ENCODE measurements around the gene SSRP1.
"Not testable (repeated sequence)": the region's sequence is repeated elsewhere in the genome, so short reads cannot be mapped to it uniquely, and the experiment has no call there.

SSRP1 gene

DNA sequence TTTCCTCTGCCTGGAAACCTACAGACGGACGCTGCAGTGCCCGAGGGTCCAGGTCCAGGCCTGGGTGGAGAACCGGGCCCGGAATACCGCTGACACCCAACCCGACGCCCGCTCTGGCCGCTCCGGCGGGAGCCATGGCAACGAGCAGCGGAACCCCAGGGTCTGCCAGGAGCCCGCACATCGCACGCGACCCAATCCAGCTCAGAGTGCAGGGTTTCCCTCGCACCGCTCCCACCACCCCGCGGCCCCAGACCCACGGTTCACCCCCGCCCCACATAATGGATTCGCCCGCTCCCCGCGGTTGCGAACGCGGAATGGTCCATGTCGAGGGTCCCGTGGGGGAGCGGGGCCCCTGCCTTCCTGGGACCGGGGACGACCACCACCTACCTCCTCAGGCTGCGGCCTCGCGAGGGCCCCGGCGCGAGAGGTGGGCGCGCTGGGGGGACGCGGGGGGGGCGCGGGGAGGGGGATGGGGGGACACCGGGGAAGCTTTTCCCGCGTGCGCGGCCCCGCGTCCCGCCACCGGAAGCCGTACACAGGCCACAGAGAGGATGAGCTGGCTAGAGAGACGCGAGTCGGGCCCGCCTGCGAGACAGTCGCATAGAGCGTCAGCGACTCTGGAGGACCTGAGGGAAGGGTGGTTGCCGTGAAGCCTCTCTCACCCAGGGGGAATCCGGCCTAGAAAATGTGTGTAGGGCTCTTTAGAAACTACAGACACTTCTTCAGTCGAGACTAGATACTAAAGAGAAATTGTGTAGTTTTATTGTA is at the start of gene SSRP1:
TSS of gene SSRP1 (minus strand) at position 550 of the 768 bp plus-strand sequence. CDS start 771 bp downstream, outside the sequence.
- DNase-seq (ENCODE audit: low spot score), result peak; percentile 93

DNA sequence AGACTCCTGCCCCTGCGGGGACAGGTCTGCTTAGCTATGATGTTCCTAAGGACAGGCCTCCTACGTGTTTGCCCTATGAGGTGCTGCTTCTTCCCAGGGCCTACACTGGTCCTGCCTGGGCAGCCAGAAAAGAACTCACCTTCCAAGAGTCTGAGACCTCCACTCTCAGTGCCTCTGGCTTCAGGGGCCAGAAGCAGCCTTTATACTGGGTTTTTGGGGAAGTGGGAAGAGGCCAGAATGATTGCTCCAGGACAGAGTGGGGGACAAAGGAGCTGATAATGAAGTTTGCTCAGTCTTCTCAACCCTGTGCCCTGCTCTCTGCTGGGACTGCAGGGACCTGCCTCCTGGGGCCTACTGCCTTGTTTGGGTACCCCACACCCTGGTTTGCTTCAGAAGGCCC is 45.3 kb upstream of the SSRP1 start, which contains the start of gene PRG3:
TSS of gene PRG3 (minus strand) at position 176 of the 400 bp plus-strand sequence. CDS start 442 bp downstream, outside the sequence.
- no peak for DNase-seq (ENCODE audit: low spot score)

GRCh38 chr11:57379732-57380131 is 44.0 kb upstream of the SSRP1 start:
- DNase-seq (ENCODE audit: low spot score), result peak; percentile 31

DNA sequence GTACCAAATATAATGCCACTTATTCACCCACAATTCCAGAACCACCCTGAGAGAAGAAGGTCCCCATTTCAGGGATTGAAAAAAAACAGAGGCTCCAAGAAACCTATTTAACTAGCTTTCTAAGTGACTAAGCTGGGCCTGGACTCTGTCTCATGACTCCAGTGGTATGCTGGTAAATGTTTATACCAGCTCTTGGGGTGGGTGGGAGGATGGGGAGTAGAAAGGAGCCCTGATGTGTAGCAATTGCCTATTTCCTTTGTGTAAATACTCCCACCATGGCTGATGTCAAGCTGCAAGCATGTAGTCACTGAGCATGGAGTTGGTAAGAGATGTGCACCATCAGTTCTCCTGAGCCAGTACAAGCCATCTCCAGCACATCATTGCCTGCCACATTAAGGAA is 42.5 kb upstream of the SSRP1 start:
- peak; percentile 32 for DNase-seq (ENCODE audit: low spot score)

DNA sequence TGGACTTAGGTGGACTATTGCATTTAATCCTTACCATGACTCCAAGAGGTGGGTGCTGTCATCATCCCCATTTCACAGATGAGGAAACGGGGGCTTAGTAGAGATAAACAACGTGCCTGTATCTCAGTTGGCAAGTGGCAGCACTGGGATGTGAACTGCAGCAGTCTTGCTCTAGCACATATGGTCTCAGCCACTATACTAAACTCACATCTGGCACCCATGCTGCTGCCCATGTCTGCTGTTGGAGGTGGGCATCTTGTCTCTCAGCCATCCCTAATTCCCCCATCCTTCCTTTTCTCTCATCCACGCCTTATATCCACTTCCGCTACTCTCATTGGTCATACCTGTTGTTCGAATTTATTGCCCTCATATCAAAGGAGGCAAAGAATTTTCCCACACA is 41.4 kb upstream of the SSRP1 start:
- no peak for DNase-seq (ENCODE audit: low spot score)

DNA sequence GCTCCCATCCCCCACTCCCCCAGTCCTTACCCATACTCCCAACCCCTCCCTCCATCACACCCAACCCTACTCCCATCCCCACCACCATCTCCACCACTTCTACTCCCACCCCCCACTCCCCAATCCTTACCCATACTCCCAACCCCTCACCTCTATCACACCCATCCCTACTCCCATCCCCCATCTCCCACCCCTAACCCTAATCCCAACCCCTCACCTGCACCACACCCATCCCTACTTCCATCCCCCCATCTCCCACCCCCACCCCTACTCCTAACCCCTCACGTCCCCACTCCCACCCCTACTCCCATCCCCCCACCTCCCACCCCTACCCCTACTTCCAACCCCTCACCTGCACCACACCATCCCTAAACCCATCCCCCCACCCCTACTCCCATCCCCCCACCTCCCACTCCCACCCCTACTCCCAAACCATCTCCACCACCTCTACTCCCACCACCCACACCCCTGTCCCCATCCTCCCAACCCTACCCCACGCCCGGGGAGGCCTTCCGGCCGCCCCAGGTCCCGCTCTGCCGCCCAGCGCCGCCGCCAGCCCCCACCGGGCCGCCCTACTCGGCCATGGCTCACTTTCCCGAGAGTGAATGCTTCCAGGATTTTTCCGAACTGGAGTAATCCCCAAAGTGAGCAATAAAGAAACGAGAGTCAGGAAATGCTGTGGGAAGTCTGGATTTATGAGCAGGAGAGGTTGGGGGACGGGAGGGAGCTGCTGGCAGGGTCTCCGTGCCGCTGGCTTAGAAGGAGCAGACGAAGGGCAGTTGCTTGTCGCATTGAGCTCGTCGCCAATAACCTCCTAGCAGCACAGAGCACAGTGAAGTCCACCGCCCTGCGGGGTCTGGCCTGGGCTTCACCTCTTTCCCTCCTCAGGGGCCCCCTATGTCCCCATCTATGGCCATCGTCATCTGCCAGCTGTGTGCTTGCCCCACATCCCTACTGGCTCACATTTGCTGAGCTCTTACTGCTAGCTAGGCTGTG is 40.7 kb upstream of the SSRP1 start:
- DNase-seq (ENCODE audit: low spot score), result no peak

DNA sequence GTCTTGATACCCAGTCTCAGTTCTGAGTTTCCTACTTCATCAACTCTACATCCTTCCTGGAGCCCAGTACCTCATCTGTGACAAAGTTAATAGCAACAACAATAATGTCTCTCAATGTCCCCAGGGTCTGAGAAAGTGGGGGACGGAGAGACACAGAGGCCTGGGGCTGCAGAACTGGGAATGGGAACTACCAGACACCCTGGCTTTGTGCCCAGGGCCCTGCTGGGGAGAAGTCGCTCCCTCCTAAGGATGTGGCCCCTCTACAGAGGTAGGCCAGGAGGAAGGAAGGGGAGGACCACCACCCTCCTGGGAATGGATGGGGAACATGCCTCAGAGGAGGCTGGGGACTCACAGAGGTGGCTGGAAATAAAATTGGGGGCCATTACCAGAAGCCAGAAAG is 39.8 kb upstream of the SSRP1 start:
- DNase-seq (ENCODE audit: low spot score), result no peak

DNA sequence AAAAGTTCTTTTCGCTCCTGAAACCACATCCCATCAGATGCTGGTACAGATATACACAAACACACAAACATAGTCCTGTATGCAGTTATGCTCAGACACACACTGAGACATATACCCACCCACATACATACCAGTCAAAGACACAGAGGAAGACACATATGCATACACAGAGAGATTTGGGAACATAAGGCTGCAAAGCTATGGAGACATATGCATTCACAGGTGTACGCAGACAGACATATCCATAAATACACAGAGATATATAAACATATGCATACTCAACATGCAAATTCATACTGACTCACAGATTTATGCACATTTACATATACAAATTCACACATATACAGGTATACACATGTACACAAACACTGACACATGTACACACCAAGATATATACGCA is 39.3 kb upstream of the SSRP1 start:
- no peak for DNase-seq (ENCODE audit: low spot score)

DNA sequence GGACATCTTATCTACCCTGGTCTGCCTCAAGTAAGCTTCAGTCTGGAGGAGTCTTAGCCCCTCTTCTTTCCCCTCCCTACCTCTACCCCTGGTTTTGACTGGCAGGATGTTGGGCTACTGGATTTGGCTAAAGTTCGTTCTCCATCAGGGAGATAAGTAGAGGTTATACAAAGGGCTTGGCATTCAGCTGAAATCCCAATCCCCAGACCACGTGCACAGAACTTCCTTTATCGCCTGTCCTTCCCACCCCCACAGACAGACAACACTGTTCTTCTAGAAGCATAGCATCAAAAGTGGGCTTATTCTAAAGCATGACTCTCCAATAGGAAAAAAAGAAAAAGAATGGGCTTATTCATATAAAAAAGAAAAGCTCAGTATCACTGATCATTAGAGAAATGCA is 37.5 kb upstream of the SSRP1 start:
- no peak for DNase-seq (ENCODE audit: low spot score)

GRCh38 chr11:57370941-57371340 is 35.2 kb upstream of the SSRP1 start:
- DNase-seq (ENCODE audit: low spot score), result no peak

- no peak for DNase-seq (ENCODE audit: low spot score)
Observed at GRCh38 chr11:57370251-57370650, 34.6 kb upstream of the SSRP1 start.

- no peak for DNase-seq (ENCODE audit: low spot score)
Observed at GRCh38 chr11:57368845-57369232, 33.1 kb upstream of the SSRP1 start.

DNA sequence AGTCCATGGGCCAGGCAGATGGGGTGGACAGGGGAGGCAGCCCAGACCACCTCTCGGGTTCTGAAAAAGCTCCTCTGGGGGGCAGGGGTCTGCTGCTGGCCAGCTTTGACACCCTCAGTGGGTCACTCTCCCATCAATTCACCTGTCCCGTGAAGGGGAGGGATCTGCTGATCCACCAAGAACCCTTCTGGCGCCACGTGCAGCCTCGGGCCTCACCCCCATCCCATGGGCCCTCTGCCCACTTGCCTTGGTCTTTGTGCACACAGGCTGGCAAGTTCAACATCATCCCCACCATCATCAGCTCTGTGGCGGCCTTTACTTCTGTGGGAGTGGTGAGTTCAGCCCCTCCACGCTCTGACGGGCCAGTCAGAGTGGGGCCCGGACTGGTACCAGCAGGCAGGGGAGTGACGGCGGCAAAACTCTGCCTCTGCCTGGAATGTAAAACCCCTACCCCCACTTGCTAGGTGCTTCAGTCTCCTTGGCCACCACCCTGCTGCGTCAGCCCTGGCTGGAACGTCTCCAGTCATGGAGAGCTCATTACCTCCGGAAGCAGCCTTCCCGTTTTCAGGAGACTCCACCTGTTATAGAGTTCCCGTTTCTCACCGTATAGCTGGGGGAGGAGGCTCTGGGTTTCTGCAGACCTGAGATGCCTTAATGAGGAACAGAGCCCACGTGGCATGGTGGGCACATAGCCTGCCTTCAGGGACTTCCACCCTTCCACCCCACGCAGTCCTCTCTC is 32.6 kb upstream of the SSRP1 start:
- no peak for DNase-seq (ENCODE audit: low spot score)

GRCh38 chr11:57364851-57365660 is 29.4 kb upstream of the SSRP1 start:
- no peak for DNase-seq (ENCODE audit: low spot score)

DNA sequence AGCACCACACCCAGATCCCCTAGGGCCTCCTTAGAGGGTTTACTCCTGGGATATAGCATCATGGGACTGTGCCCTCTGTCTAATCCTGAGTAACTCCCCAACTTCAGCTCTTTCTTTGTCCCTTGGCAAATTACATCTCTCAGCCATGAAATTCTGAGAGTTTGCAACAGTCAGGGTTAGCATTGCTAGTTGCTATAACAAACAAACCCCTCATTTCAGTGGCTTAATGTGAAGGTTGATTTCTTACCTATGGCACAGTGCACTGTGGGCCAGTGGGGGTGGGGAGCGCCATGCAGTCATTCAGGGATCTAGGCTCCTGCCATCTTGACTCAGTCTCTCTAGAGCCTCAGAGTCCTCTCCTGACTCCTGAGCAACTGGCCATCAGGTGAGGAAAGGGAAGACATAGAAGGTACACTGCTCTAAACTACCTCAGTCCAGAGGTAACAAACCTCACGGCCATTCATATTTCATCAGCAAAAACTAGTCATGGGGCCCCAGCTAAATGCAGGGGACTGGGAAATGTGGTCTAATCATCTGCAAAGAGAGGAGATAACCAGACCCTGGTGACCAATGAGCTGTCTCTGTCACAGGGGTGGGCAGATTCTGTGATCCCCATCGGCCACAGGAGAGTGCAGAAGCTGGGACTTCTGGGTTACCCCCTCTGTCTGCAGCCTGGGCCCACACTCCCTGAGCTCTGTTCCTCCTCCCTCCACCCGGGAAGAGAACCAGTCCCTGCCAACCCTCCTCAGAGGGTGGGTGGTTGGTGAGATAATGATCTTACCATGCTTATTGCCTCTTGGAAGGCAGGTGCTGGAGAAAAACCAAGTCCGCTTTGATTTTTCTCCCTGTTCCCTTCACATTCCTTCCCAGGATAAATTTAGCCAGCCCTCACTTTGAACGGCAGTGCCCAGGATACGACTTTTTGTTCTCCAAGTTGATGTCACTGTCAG is 27.7 kb upstream of the SSRP1 start:
- no peak for DNase-seq (ENCODE audit: low spot score)

GRCh38 chr11:57361926-57362325 is 26.2 kb upstream of the SSRP1 start:
- DNase-seq (ENCODE audit: low spot score), result no peak

DNA sequence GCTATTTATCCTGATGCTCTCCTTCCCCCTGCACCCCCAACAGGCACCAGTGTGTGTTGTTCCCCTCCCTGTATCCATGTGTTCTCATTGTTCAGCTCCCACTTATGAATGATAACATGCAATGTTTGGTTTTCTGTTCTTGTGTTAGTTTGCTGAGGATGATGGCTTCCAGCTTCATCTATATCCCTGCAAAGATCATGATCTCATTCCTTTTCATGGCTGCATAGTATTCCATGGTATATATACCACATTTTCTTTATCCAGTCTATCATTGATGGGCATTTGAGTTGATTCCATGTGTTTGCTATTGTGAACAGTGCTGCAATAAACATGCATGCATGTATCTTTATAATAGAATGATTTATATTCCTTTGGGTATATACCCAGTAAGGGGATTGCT is 25.7 kb upstream of the SSRP1 start:
- not testable (repeated sequence) for DNase-seq (ENCODE audit: low spot score)

DNA sequence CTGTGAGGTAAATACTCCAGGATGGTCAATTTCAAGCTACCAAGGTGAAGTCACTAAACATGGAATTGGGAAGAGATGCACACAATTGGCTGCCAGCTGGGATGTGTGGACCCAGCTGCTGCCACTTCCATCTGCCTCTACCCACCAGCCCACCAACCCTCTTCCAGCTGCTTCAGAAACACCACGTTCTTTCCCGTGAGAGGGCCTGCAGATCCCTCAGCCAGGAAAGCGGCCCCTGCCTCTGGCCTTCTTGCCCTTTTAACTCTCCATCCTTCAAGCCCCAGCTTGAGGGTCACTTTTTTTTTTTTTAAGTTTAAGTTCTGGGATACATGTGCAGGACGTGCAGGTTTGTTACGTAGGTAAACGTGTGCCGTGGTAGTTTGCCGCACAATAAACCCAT is 25.3 kb upstream of the SSRP1 start:
- DNase-seq (ENCODE audit: low spot score), result no peak

DNA sequence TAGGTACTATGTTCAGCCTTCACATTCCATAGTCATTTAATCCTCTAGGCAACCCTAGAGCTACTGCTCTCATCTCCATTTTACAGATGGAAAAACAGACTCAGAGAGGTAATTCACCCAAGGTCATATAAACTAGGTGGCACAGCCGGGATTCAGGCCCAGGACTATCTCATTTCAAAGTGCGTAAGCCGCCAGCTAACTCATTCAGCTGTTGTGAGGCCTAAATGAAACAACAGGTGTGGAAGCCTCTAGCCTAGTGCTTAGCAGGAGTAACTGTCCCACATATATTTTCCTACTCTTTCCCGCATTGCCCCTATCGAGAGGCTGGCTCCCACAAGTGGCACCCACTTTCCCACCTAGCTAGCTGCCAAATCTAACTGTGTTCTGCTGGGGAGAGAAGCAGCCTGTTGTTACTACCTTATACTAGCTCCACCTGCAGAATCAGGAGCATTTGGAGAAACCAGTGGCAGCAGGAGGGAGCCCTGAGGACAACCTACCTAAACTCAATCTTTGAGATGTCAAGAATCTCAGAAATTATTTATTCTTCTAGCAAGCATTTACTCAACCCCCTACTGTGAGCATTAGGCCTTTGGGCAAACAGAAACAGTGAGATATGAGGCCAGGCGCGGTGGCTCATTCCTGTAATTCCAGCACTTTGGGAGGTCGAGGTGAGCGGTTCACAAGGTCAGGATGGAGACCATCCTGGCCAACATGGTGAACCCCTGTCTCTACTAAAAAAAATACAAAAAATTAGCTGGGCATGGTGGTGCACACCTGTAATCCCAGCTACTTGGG is 24.4 kb upstream of the SSRP1 start:
- no peak for DNase-seq (ENCODE audit: low spot score)

All from AG08396 (cell line).